Measurements from ENCODE around the gene COL21A1. TPM values are rescaled to one million over a fixed set of nuclear protein-coding genes. Genes with fewer than 3 reads are reported as not detected.

Gene COL21A1
- total RNA-seq, 1 donor from 2014 or later, result 1.2 TPM

DNA sequence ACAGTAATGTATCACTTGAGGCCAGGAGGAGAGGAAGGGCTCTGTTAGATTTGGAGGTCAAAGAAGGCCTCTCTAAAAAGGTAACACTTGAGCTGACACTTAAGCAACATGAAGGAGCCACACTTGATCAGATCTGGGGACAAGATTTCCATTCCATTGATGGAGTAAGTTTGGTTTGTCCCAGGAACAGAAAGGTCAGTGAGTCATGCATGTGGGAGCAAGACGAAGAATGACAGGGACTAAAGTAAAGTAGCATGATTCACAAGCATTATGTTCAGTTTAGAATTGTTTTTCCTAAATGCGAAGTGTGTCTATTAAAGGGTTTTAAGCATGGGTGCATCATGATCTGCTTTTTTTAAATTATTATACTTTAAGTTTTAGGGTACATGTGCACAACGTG is 47.4 kb downstream of the COL21A1 start:
- DNase-seq (ENCODE audit: low spot score), result no peak
- H3K36me3 Mint-ChIP-seq (ENCODE audit: low read depth, unreplicated experiment), result no peaks in the 10 kb centered on the region
- no peak for TF ChIP-seq CTCF (IDR thresholded peaks at IDR 0.05; ENCODE audit: unreplicated experiment)
- no peaks in the 10 kb centered on the region for H3K4me1 Mint-ChIP-seq (ENCODE audit: unreplicated experiment)
- no peak overlapping the region for H3K27ac Mint-ChIP-seq (ENCODE audit: unreplicated experiment)
- no peaks in the 10 kb centered on the region for H3K27me3 Mint-ChIP-seq (ENCODE audit: unreplicated experiment)
- no peaks in the 10 kb centered on the region for H3K9me3 Mint-ChIP-seq (ENCODE audit: unreplicated experiment)
- H3K4me3 Mint-ChIP-seq (ENCODE audit: unreplicated experiment), result no peak overlapping the region

DNA sequence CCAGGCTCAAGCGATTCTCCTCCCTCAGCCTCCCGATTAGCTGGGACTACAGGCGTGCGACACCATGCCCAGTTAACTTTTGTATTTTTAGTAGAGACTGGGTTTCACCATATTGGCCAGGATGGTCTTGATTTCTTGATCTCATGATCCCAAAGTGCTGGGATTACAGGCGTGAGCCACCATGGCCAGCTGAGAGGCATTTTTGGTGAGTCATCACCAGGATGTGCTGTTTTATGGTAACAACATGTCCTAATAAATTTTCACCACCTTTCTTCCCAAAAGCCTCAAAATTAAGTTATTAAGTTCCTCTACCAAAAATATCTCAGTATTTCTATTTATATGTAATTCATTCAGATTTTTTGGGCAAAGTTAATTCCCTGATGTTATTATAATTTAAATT is 53.5 kb downstream of the COL21A1 start:
- Mint-ChIP-seq H3K36me3 (ENCODE audit: low read depth, unreplicated experiment) (no peaks in the 10 kb centered on the region), H3K4me1 (ENCODE audit: unreplicated experiment) (no peaks in the 10 kb centered on the region), H3K27ac (ENCODE audit: unreplicated experiment) (no peak overlapping the region), H3K9me3 (ENCODE audit: unreplicated experiment) (no peaks in the 10 kb centered on the region), H3K27me3 (ENCODE audit: unreplicated experiment) (no peaks in the 10 kb centered on the region), H3K4me3 (ENCODE audit: unreplicated experiment) (no peak overlapping the region)
- TF ChIP-seq CTCF (IDR thresholded peaks at IDR 0.05; ENCODE audit: unreplicated experiment), result no peak
- DNase-seq (ENCODE audit: low spot score), result no peak

DNA sequence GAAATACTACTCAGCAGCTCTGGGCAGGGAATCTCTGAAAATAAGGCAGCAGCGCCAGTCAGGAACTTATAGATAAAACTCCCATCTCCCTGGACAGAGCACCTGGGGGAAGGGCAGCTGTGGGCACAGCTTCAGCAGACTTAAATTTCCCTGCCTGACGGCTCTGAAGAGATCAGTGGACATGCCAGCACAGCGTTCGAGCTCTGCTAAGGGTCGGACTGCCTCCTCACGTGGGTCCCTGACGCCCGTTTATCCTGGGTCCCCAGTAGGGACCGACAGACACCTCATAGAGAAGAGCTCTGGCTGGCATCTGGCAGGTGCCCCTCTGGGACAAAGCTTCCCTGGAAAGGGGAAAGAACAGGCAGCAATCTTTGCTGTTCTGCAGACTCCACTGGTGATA is 59.0 kb downstream of the COL21A1 start:
- DNase-seq (ENCODE audit: low spot score), result no peak
- H3K4me3 Mint-ChIP-seq (ENCODE audit: unreplicated experiment), result no peak overlapping the region
- H3K27ac Mint-ChIP-seq (ENCODE audit: unreplicated experiment), result no peak overlapping the region
- TF ChIP-seq CTCF (IDR thresholded peaks at IDR 0.05; ENCODE audit: unreplicated experiment), result no peak
- no peaks in the 10 kb centered on the region for H3K27me3 Mint-ChIP-seq (ENCODE audit: unreplicated experiment)
- H3K4me1 Mint-ChIP-seq (ENCODE audit: unreplicated experiment), result no peaks in the 10 kb centered on the region
- H3K36me3 Mint-ChIP-seq (ENCODE audit: low read depth, unreplicated experiment), result no peaks in the 10 kb centered on the region
- no peaks in the 10 kb centered on the region for H3K9me3 Mint-ChIP-seq (ENCODE audit: unreplicated experiment)

DNA sequence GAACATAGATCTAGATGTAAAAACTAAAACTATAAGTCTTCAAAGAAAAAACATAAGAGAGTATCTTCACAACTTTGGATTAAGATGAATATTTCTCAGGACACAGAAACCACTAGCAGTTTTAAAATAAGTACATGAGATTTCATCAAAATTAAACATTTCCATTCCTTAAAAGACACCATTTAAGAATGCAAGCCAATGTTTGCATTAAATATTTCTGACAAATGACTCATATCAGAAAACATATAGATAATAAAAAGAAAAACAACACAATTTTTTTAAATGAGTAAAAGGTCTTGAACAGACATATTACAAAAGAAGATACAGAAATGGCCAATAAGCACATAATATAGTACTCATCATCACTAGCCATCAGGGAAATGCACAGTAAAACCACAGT is 59.7 kb downstream of the COL21A1 start:
- no peak overlapping the region for H3K27ac Mint-ChIP-seq (ENCODE audit: unreplicated experiment)
- no peaks in the 10 kb centered on the region for H3K27me3 Mint-ChIP-seq (ENCODE audit: unreplicated experiment)
- DNase-seq (ENCODE audit: low spot score), result no peak
- TF ChIP-seq CTCF (IDR thresholded peaks at IDR 0.05; ENCODE audit: unreplicated experiment), result no peak
- H3K9me3 Mint-ChIP-seq (ENCODE audit: unreplicated experiment), result no peaks in the 10 kb centered on the region
- no peak overlapping the region for H3K4me3 Mint-ChIP-seq (ENCODE audit: unreplicated experiment)
- no peaks in the 10 kb centered on the region for H3K36me3 Mint-ChIP-seq (ENCODE audit: low read depth, unreplicated experiment)
- no peaks in the 10 kb centered on the region for H3K4me1 Mint-ChIP-seq (ENCODE audit: unreplicated experiment)

- Mint-ChIP-seq H3K36me3 (ENCODE audit: low read depth, unreplicated experiment) (peaks cover 6% of the 10 kb centered on the region), H3K4me3 (ENCODE audit: unreplicated experiment) (no peak overlapping the region), H3K9me3 (ENCODE audit: unreplicated experiment) (no peaks in the 10 kb centered on the region), H3K27ac (ENCODE audit: unreplicated experiment) (no peak overlapping the region), H3K4me1 (ENCODE audit: unreplicated experiment) (no peaks in the 10 kb centered on the region), H3K27me3 (ENCODE audit: unreplicated experiment) (peaks cover 3% of the 10 kb centered on the region)
- no peak for TF ChIP-seq CTCF (IDR thresholded peaks at IDR 0.05; ENCODE audit: unreplicated experiment)
- no peak for DNase-seq (ENCODE audit: low spot score)
These were observed 70.6 kb downstream of the COL21A1 start for GRCh38 chr6:56176741-56177140.

All from endothelial cell (in vitro differentiated cells).